ENCODE results near the gene SCFD1.
"Not testable (repeated sequence)": the region's sequence is repeated elsewhere in the genome, so short reads cannot be mapped to it uniquely, and the experiment has no call there.

GRCh38 chr14:30574777-30575176, 47.3 kb upstream of the SCFD1 start:
- not testable (repeated sequence) for TF ChIP-seq CTCF (IDR thresholded peaks at IDR 0.05; ENCODE audit: insufficient read depth, low read length, poor library complexity, severe bottlenecking); EZH2phosphoT487 (conservative IDR thresholded peaks at IDR 0.05; ENCODE audit: low read length)
